Nephron (organoid): ENCODE results near the gene KCNJ4.
A peak's percentile ranks its signal among the peaks of the same experiment; 100 is the strongest.

Source experiments
- H3K27ac Mint-ChIP-seq, 3 experiments: 2 replicates each; pipeline ENCODE4 v1.8.0; 2020; ENCODE audit warnings: mixed read lengths in 3 of 3, mild to moderate bottlenecking in 2 of 3, moderate library complexity in 1 of 3
- H3K27me3 Mint-ChIP-seq: 2 replicates; pipeline ENCODE4 v1.8.0; 2021; ENCODE audit warnings: low read depth, mild to moderate bottlenecking, moderate library complexity, mixed read lengths
- H3K36me3 Mint-ChIP-seq: 2 replicates; pipeline ENCODE4 v1.8.0; 2020; ENCODE audit warnings: low read depth, mixed read lengths
- H3K4me1 Mint-ChIP-seq: 2 replicates; pipeline ENCODE4 v1.8.0; 2020; ENCODE audit warnings: mixed read lengths
- H3K4me3 Mint-ChIP-seq, 3 experiments: 2 replicates each; pipeline ENCODE4 v1.8.0; 2020; ENCODE audit warnings: mild to moderate bottlenecking in 3 of 3, mixed read lengths in 3 of 3, moderate library complexity in 2 of 3
- H3K9me3 Mint-ChIP-seq: 2 replicates; pipeline ENCODE4 v1.8.0; 2020; ENCODE audit warnings: mixed read lengths
- TF ChIP-seq, protein P1 (sequence below), 3 experiments: fragments of 200-600 bp; sonication (generic); IDR thresholded peaks; one replicate each; pipeline ENCODE4 v1.5.0; 2021; ENCODE audit warnings: antibody characterized with exemption in 3 of 3; ENCODE audit not compliant: unreplicated experiment in 3 of 3

The KCNJ4 gene

DNA sequence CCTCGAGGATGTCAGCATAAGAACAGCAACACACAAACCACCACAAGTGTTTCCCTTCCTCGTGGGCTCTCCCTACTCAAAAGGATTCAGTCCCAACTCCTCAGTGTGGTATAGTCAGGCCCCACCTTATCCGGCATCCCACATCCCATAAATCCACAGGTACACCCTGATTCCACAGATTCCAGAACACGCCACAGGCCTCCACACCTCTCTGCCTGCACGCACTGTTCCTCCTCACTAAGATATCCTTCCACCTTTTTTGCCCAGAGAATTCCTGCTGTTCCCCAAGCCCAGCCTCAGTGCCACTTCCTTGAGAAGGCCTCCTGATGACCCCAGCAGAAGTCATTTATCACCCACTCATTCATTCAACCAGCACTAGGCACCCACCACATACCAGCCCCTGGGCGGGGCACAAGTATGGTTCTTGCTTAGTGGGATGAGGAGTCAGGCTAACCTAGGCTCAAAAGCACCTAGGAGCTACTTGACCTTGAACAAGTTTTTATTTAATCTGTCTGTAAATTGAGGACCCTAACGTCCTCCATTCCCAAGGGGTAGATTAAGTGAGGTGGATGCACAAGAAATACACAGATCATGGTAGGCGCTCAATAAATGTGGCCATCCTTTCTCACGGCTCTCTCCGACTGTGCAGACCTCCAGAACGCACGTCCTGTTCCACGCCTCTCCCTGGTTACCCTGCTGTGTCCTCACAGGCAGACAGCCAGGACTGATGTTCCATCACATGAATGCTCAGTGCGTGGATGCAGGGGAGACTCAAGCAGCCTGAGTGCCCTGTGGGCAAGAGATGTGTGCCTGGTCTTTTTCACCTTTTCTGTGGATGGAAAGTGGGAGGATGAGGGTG lies 2.1 kb upstream of the KCNJ4 start:
- Mint-ChIP-seq H3K36me3 (no peaks in the 10 kb centered on the region), H3K9me3 (no peaks in the 10 kb centered on the region), H3K27ac (peak overlapping the region in 2 of 3 experiments; percentile 18 to 67), H3K4me3 (peak overlapping the region; percentile 77 to 82 (median 78)), H3K27me3 (peaks cover 74% of the 10 kb centered on the region), H3K4me1 (peaks cover 31% of the 10 kb centered on the region)
- TF ChIP-seq, protein P1, sequence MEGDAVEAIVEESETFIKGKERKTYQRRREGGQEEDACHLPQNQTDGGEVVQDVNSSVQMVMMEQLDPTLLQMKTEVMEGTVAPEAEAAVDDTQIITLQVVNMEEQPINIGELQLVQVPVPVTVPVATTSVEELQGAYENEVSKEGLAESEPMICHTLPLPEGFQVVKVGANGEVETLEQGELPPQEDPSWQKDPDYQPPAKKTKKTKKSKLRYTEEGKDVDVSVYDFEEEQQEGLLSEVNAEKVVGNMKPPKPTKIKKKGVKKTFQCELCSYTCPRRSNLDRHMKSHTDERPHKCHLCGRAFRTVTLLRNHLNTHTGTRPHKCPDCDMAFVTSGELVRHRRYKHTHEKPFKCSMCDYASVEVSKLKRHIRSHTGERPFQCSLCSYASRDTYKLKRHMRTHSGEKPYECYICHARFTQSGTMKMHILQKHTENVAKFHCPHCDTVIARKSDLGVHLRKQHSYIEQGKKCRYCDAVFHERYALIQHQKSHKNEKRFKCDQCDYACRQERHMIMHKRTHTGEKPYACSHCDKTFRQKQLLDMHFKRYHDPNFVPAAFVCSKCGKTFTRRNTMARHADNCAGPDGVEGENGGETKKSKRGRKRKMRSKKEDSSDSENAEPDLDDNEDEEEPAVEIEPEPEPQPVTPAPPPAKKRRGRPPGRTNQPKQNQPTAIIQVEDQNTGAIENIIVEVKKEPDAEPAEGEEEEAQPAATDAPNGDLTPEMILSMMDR (IDR thresholded peaks at IDR 0.05; ENCODE audit: unreplicated experiment in 3 of 3) = no peak

DNA sequence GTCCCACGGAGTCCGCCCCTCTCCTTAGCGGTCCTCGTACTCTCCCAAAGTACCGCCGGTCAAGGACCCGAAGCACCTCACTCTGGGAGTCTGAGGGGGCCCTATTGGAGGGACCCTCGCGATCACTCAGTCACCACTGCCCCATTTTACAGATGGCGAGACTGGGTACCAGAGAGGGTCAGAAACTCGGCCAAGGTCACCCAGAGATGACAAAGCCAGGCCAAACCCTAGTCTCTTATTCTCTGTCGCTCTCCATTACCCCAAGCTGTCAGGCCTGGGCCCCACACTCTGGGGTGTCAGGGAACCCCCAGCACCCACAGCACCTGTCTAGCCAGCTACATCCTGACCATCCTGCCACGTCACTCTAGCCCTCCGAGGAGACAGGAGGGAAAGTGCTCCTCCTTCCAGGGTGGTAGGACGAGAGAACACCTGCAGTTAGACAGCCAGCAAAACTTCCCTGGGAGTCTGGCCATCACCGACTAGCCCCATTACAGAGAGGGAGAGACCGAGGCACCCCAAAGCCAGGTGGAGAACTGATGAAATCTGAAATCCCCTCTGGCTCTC lies 1.4 kb upstream of the KCNJ4 start:
- H3K36me3 Mint-ChIP-seq = no peaks in the 10 kb centered on the region
- peaks cover 74% of the 10 kb centered on the region for H3K27me3 Mint-ChIP-seq
- H3K27ac Mint-ChIP-seq = peak overlapping the region in 1 of 3 experiments; percentile 67
- TF ChIP-seq, protein P1 (IDR thresholded peaks at IDR 0.05; ENCODE audit: unreplicated experiment in 3 of 3) = no peak
- no peaks in the 10 kb centered on the region for H3K9me3 Mint-ChIP-seq
- H3K4me3 Mint-ChIP-seq = peak overlapping the region; percentile 77 to 82 (median 78)
- H3K4me1 Mint-ChIP-seq = peaks cover 31% of the 10 kb centered on the region

DNA sequence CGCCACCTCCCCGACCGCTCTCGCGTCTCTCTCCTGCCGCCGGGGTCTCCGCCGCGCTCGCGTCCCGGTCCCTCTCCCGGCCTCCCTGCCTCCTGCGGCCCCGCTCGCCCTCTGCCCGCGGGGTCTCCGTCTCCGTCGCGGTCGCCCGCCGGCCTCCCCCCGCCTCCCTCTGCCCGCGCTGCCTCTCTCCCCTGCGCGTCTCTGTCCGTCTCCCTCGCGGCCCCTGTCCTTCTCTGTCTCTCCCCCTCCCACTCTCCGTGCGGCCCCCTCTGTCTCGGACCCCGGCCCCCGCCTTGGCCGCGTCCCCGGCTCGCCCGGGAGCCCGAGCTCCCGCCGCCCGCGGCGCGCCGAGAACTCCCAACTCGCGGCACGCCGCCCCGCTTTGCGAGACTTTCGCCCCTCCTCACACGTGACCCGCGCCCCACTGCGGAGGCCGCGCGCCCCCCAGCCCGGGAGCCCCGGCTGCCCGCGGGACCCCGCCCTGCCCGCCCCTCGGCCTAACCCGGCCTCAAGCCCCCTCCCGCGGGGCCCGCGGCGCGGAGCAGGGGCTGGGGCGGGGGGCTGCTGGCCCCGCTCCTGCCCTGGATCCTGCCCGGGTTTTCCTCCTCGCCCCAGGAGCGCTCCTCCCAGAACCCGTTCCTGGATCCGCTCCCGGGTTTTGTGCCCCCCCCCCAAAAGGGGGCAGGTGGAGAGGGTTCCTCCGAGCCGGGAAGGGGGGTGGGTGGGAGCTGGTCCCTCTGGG lies 702 bp upstream of the KCNJ4 start:
- Mint-ChIP-seq H3K27ac (no peak overlapping the region), H3K36me3 (no peaks in the 10 kb centered on the region), H3K9me3 (no peaks in the 10 kb centered on the region), H3K4me1 (peaks cover 31% of the 10 kb centered on the region), H3K27me3 (peaks cover 74% of the 10 kb centered on the region), H3K4me3 (peak overlapping the region; percentile 77 to 82 (median 78))
- TF ChIP-seq, protein P1 (IDR thresholded peaks at IDR 0.05; ENCODE audit: unreplicated experiment in 3 of 3) = no peak

DNA sequence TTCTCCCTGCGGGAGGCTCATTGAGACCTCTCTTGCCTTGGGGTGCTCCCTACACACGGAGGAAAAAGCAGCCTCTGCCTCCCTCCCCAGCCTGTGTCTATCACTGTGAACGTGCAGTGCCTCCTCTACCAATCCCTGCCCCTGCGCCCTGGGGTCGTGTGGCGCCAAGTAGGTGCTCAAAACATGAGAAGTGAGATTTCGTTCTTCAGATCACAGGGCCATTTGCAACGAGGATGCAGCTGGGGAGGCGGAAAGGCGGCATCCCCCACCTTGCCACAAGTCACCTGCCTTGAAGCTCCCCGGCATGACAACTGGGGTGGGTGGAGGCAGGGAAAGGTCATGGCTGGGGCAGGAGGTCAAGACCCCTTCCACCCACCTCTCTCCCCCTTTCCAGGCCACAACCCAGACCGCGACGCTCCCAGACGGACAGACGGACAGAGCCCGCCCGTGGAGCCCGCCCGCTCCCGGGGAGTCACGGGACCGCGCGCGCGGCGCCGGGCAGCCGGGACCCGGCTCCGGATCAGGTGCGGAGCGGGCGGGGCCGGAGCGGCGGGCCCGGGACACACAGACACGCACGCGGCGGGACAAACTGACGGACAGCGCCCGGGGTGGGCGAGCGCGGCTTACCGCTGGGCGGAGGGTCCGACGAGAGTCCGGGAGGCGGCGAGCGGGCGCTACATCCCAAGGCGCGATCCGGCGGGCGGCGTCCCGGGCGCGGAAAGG lies 485 bp downstream of the KCNJ4 start:
- TF ChIP-seq, protein P1 (IDR thresholded peaks at IDR 0.05; ENCODE audit: unreplicated experiment in 3 of 3) = no peak
- Mint-ChIP-seq H3K27me3 (peaks cover 75% of the 10 kb centered on the region), H3K36me3 (no peaks in the 10 kb centered on the region), H3K9me3 (no peaks in the 10 kb centered on the region), H3K4me1 (peaks cover 26% of the 10 kb centered on the region), H3K4me3 (peak overlapping the region; percentile 75 to 83 (median 83)), H3K27ac (no peak overlapping the region)

DNA sequence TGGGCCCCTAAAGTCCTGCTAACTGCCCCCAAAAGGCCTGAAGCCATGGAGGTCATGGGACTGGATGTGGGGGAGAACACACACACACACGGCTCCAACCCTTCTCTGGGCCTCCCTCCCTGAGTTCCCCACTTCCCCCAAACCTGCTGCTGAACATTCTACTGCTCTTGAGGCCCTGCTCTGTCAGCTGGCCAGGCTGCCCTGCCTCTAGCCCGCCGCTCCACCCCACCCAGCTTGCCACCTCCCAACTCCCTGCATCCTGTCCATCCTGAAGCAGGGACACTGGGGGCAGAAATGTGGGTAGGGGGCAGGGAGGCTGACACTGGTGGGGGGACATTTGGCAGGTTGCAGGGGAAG lies 1.0 kb downstream of the KCNJ4 start:
- Mint-ChIP-seq H3K9me3 (no peaks in the 10 kb centered on the region), H3K4me3 (peak overlapping the region; percentile 75 to 83 (median 83)), H3K36me3 (no peaks in the 10 kb centered on the region), H3K27me3 (peaks cover 72% of the 10 kb centered on the region), H3K4me1 (peaks cover 22% of the 10 kb centered on the region), H3K27ac (no peak overlapping the region)
- TF ChIP-seq, protein P1 (IDR thresholded peaks at IDR 0.05; ENCODE audit: unreplicated experiment in 3 of 3) = no peak
